Cardiac atrium fibroblast (primary cell): ENCODE results near the gene MAD2L1BP. TPM values are rescaled to one million over a fixed set of nuclear protein-coding genes. Genes with fewer than 3 reads are reported as not detected.

Experiments
- total RNA-seq: library from RNA; depleted of rRNA; stranded (reverse); fragments of >200 nt; gene quantifications from 2 replicates; pipeline ENCODE4 v1.2.3, GENCODE V29; 2015

The MAD2L1BP gene
- total RNA-seq, result 24.2 and 37.6 TPM in 2 replicates

GRCh38 chr6:43635387-43636307, at the start of gene MAD2L1BP:
Gene MAD2L1BP (plus strand): TSS chr6:43635840. CDS start chr6:43635876, 36 bp downstream.

GRCh38 chr6:43629104-43629504, 6.5 kb upstream of the MAD2L1BP start, which contains the start of gene GTPBP2:
Gene GTPBP2 (minus strand): TSS chr6:43629264. CDS start chr6:43629162, 102 bp downstream.

DNA sequence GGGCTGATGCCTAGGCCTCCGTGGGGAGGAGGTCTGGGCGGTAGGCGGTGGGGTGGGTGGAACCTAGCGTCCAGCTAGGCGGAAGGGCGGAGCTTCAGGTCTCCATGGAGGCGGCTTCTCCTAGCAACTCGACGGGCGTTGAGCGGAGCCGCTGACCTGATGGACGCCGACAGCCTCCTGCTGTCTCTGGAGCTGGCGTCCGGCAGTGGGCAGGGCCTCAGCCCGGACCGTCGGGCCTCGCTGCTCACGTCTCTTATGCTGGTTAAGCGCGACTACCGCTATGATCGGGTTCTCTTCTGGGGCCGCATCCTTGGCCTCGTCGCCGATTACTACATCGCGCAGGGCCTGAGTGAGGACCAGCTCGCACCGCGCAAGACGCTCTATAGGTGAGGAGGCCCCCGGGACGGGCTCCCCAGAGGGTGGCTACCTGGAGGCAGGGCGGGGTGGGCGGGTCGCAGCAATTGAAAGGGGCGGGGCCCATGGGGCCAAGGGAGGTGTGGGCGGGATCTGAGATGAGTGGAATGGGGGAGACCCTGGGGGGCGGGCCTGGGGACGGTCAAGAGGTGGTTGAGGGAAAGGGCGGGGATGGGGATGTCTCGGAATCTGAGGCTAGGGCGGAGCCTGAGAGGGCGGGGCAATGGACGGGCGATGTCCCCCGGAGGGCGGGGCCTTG, 9.4 kb downstream of the MAD2L1BP start, which contains the start of gene RSPH9:
Gene RSPH9, plus strand, starts transcription at position 97 of the 673 bp plus-strand sequence. Its CDS starts 63 bp downstream, at position 160.

DNA sequence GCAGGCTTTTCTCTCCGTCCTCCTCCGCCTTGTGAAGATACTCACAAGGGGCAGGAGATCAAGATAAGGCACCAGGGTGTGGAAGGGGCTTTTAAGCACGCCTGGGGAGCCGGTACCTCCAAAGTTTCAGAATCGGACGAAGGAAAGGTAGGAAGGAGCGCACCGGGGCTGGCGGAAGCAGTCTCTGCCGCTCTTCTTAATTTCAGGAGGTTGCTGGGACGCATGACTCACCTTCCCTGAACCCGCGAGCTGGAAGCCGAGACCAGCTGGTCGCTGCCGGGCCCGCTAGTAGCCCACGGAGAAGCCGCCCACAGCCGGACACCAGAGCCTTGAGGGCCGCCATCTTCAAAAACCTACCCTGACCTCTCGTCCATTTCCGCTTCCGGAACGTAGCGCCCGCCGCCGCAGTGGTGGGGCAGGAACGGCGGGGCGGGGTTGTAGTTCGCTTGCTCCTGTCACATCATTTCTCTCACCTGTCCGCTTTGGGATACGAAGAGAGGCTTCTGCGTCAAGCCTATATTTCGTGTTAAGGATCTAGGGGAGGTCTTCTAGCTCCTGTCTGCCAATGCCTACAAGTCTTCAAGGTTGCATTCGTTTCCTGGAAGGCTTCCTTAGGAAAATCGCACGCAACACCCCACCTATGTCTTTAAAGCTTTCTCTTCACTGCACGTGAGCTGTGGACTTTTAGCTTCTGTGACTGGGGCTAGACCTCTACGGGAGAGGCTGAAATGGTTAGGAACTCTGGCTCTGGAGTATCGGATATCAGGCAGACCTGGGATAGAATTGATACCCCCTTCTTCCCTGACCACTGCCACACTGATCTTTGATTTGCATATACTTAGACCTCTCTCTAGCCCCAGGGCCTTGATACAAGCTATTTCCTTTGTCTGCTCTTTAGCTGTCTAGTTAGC, 52.1 kb downstream of the MAD2L1BP start, which contains the start of gene MRPS18A:
Gene MRPS18A, minus strand, starts transcription at position 355 of the 911 bp plus-strand sequence. Its CDS starts 12 bp downstream, at position 343.

Other genes starting within 250 kb of the MAD2L1BP start
- gene ABCC10, start 208.3 kb upstream of the MAD2L1BP start, total RNA-seq, result 9.9 and 18.0 TPM in 2 replicates
- gene DLK2, start 180.3 kb upstream of the MAD2L1BP start, total RNA-seq, result 1.3 and 1.8 TPM in 2 replicates
- 13.0 and 17.3 TPM in 2 replicates for gene TJAP1, start 158.3 kb upstream of the MAD2L1BP start, total RNA-seq
- gene LRRC73, start 125.5 kb upstream of the MAD2L1BP start, total RNA-seq, result 0.18 and 1.5 TPM in 2 replicates
- 166 TPM in 2 replicates for gene YIPF3, start 118.9 kb upstream of the MAD2L1BP start, total RNA-seq
- 10.7 and 25.4 TPM in 2 replicates for gene POLR1C, start 118.8 kb upstream of the MAD2L1BP start, total RNA-seq
- gene XPO5, start 59.8 kb upstream of the MAD2L1BP start, total RNA-seq, result 15.2 and 16.7 TPM in 2 replicates
- 10.5 and 25.9 TPM in 2 replicates for gene POLH, start 59.7 kb upstream of the MAD2L1BP start, total RNA-seq
- 32.7 and 36.5 TPM in 2 replicates for gene GTPBP2, start 6.6 kb upstream of the MAD2L1BP start, total RNA-seq
- gene RSPH9, start 9.2 kb downstream of the MAD2L1BP start, total RNA-seq, result 0.97 and 1.1 TPM in 2 replicates
- gene MRPS18A, start 52.0 kb downstream of the MAD2L1BP start, total RNA-seq, result 30.5 and 33.0 TPM in 2 replicates
- gene VEGFA, start 134.4 kb downstream of the MAD2L1BP start, total RNA-seq, result 219 and 255 TPM in 2 replicates